Measurements from ENCODE around the gene FAM161B.

DNA sequence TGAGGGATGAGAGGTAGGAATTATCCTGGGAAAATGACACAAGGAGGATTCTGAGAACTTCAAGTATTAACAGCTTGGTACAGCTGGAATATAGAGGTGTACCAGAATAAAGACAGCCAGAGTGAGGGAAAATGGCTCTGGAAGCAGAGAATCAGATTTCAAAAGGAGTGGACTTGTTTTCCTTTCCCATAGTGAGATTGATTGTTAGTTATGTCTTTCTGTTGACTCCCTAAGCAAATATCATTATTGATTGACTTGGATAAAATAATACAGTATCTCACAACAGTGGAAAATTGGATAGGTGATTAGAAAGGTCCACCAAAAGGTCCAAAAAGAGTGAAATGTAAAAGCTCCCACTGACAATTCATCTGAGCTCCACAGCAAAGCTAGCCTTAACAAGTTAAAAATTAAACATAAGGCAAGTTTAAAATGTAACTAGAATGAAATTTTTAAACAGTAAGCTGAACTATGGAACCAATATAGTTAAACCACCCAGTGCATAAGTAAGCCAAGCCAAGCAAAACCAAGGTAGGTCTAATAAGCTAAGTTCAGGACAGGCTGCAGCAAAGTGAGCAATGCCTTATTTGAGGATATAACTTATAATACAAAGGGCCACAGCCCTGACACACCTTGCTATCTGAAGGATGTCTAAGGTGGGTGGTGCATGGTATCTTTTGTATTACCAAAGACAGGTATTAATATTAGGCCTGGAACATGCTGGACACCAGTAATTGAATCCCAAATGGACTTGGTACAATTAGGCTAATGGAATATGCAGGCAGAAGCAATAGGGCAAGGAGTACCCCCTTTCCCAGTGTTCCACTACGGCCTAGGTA is 47.4 kb upstream of the FAM161B start:
- TF ChIP-seq, protein P1, sequence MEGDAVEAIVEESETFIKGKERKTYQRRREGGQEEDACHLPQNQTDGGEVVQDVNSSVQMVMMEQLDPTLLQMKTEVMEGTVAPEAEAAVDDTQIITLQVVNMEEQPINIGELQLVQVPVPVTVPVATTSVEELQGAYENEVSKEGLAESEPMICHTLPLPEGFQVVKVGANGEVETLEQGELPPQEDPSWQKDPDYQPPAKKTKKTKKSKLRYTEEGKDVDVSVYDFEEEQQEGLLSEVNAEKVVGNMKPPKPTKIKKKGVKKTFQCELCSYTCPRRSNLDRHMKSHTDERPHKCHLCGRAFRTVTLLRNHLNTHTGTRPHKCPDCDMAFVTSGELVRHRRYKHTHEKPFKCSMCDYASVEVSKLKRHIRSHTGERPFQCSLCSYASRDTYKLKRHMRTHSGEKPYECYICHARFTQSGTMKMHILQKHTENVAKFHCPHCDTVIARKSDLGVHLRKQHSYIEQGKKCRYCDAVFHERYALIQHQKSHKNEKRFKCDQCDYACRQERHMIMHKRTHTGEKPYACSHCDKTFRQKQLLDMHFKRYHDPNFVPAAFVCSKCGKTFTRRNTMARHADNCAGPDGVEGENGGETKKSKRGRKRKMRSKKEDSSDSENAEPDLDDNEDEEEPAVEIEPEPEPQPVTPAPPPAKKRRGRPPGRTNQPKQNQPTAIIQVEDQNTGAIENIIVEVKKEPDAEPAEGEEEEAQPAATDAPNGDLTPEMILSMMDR (tag by site-specific recombination; IDR thresholded peaks at IDR 0.05): no peak
- no peak for TF ChIP-seq SCRT2 (tag by site-specific recombination; IDR thresholded peaks at IDR 0.05)
